NCI-H345 treated with DMSO at 0.1 percent for 48 hours (cell line): ENCODE results near the gene MLKL.

Source experiments
- DNase-seq: peaks from one replicate; lab custom pipeline; 2025; ENCODE audit not compliant: unreplicated experiment; lab: John Stamatoyannopoulos, UW

Gene MLKL

GRCh38 chr16:74700438-74701225 lies at the start of gene MLKL:
MLKL (minus strand) TSS chr16:74700862; CDS start chr16:74695757, 5,105 bp downstream.
- DNase-seq, result peak; percentile 5

GRCh38 chr16:74749291-74750055 lies 48.8 kb upstream of the MLKL start:
- DNase-seq, result no peak

DNA sequence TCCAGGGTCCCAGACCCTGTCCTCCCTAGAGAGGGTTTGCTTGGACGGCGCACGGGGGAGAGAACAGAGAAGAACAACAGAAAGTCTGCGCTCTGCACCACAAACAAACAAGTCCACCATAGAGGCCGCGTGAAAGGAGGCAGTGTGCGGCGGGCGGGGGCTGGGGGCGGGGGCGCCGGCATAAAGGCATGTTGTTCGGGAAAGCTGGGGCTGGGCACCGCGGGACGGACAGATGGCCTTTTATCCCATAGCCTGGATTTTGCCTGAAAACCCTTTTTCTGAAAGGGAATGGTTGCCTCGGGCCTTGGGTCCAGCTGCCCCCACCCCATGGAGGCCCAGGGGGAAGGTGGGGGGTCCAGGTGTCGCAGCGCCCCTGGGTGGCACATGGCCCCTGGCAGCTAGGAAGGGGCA lies 48.0 kb upstream of the MLKL start:
- DNase-seq, result no peak

DNA sequence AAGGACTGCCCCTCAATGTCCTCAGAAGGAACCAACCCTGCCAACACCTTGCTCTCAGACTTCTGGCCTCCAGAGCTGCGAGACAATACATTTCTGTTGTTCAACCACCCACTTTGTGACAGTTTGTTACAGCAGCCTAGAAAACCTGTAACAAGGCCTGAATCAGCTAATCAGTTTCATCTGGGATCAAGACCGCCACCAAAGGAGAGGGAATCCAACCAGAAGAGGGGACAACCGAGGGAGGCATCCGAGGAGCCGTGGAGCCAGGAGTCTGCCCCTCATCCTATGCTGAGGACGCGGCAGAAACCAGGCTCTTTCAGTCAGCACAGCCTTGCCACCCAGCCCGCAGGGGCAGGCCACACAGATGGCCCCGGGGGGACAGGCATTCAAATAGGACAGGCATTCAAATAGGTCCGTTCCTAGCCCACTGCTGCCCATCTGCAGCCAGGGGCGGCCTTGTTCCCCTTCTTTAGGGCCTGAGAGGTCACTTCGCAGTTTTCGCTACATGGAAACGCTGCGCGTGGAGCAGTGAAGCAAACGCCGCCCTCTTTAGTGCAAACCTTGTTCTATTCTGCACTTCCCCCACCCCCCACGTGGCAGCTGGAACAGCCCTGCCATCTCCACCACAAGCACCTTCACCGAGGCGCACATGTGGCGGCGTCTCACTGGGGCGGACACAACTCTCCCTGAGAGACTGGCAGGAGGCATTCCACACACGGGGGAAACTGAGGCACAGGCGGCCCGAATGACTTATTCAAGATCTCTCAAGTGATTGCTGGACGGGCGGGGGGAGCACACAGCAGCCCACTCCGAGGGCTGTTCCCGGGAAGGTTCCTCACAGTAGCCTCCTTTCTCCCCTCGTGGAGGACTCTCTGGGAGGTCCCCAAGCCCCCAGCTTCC lies 47.3 kb upstream of the MLKL start:
- no peak for DNase-seq

- DNase-seq, result no peak
Observed at GRCh38 chr16:74745926-74746325, 45.3 kb upstream of the MLKL start.

- no peak for DNase-seq
Observed at GRCh38 chr16:74745109-74745615, 44.5 kb upstream of the MLKL start.

- no peak for DNase-seq
Observed at GRCh38 chr16:74744566-74744965, 43.9 kb upstream of the MLKL start.

DNA sequence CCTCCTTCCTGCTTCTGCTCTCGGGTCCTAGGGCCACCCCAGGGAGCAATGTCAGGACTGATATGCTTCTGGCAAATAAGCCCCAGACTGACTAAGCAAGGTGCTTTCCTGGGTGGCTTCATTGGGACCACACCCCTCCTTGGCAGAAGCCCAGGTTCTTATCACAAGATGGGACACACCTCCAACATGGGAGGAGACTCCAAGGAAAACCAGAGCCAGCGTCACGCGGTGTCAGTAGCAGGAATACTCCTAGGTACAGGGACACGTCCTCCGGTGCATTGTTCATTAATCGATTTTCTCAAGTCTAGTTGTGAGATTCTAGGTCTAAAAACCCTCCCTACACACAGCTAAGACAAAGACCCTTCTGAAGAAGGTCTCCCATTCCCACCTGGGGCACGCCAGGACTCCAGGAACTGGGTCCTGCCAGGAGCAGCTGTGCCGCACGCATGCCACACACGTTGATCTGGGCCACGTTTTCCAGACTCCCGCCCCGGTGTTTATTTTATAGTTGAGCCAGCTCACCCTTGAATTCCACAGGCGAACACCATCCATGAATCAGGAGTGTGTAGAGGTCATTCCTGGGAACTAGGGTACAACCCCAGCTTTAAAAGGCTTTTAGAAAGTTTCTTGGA lies 43.1 kb upstream of the MLKL start:
- peak; percentile 17 for DNase-seq

- DNase-seq, result no peak
Observed at GRCh38 chr16:74743045-74743667, 42.5 kb upstream of the MLKL start.

- no peak for DNase-seq
Observed at GRCh38 chr16:74742051-74742481, 41.4 kb upstream of the MLKL start.

- DNase-seq, result no peak
Observed at GRCh38 chr16:74740795-74741304, 40.2 kb upstream of the MLKL start.

GRCh38 chr16:74739275-74739674 lies 38.6 kb upstream of the MLKL start:
- no peak for DNase-seq

DNA sequence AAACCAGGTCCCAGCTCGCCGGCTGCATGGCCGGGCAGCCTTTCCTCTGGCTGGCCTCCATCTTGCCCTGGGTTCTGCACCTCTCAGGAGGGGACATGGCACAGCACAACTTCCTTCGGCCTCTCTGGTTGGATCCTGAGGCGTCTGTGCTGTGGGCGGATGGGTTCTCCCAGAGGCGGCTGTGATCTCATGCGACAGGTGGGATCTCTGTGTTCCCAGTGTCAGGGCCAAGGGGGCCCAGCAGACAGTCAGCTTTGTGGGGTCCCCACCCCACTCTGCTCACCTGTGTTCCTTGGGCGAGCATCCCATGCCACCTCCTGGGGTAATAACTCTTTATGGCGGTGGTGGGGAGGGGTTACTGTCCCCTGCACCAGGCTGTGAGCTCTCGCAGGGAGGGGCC lies 38.2 kb upstream of the MLKL start:
- DNase-seq, result no peak

DNA sequence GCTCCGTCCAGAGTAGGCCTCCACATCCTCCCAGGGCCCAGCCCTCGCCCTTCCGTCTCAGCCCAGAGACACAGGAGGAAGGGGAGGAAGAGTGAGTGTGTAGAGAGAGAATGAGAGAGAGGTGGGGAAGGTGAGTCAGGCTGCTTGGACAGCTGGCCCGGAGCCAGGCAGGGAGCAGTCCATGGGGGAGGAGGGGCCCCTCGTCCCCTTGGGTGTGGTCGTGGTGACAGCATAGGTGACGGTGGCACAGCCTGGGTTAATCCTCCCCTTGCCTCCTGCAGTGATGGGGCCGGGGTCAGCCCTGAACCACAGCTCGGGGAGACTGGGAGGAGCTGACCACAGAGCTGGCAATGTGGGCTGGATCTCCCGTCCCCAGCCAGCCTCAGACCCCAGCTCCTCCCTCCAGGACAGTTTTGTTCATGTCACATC lies 37.5 kb upstream of the MLKL start:
- DNase-seq, result no peak

DNA sequence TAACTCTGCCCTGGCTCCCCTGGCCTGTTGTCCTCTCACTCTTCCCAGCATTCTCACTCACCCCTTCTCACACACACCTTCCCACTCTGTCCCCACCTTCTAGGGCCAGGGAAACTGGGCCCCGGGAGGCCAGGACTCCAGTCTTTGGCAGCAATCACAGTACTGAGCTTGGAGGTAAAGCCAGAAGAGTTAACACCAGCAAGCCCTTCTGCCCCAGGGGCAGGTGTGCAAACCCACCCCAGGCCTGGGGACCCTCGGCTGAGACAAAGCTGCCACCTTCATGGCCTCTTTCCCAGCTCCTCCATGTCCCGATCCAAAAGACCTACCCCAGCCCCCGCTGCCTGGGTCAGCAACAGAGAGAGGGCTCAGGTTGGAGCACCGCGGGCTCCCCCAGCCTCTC lies 36.9 kb upstream of the MLKL start:
- no peak for DNase-seq

GRCh38 chr16:74736531-74737157 lies 36.0 kb upstream of the MLKL start:
- DNase-seq, result no peak

GRCh38 chr16:74735554-74735953 lies 34.9 kb upstream of the MLKL start:
- no peak for DNase-seq

GRCh38 chr16:74735162-74735452 lies 34.4 kb upstream of the MLKL start:
- DNase-seq, result no peak

DNA sequence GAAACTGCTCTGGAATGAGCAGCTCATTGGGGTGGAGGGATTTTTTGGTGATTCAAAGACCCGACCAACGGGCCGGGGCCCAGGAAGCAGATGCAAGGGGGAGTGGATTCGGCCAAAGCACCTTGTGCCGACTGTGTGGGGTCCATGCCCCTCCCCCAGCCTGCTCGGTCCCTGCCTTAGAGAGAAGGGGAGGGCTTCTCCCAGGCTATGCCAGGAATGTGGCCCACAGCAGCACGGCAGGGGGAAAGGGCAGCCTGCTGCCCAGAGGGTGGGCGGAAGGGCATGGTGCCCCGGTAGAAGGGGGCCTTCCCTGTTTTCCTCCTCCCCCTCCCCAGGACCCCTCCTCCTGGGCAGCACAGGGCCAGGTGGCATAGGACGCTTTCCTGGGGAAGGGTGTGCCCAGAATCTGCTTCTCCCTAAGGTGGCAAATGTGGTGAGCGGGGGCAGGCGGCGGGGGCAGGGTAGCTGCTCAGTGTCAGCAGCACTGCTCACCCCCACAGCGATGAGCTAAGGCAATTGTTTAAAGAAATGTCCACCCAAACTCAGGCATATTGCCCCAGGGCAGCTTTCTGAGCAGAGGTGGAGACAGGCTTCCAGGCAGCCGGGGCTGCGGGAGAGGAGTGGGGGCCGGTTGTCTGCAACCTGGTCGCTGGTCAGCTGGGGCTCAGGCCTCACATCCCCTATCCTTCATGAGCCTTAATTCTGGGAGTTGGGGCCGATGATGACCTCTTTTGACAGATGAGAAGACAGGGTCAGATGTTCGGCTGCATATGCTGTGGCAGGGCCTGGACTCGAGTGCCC lies 33.9 kb upstream of the MLKL start:
- DNase-seq, result no peak
